NCI-H1694 (cell line): ENCODE data around the gene NOPCHAP1.
A peak's percentile ranks its signal among the peaks of the same experiment; 100 is the strongest.
"Not testable (repeated sequence)": the region's sequence is repeated elsewhere in the genome, so short reads cannot be mapped to it uniquely, and the experiment has no call there.

Experiments used
- DNase-seq: peaks from one replicate; lab custom pipeline; 2025; lab: John Stamatoyannopoulos, UW

NOPCHAP1 gene

GRCh38 chr12:104986022-104986941, at the start of gene NOPCHAP1:
Gene NOPCHAP1 (plus strand): TSS chr12:104986316. CDS start chr12:104986353, 37 bp downstream.
- peak; percentile 85 for DNase-seq

- no peak for DNase-seq
Measured at GRCh38 chr12:104938371-104938770, 47.7 kb upstream of the NOPCHAP1 start.

- no peak for DNase-seq
Measured at GRCh38 chr12:104939089-104939488, 47.0 kb upstream of the NOPCHAP1 start.

- no peak for DNase-seq
Measured at GRCh38 chr12:104941454-104941853, 44.7 kb upstream of the NOPCHAP1 start.

GRCh38 chr12:104942075-104942474, 44.0 kb upstream of the NOPCHAP1 start:
- DNase-seq = no peak

- not testable (repeated sequence) for DNase-seq
Measured at GRCh38 chr12:104943401-104943800, 42.7 kb upstream of the NOPCHAP1 start.

- DNase-seq = no peak
Measured at GRCh38 chr12:104944252-104944651, 41.9 kb upstream of the NOPCHAP1 start.

- not testable (repeated sequence) for DNase-seq
Measured at GRCh38 chr12:104948716-104949115, 37.4 kb upstream of the NOPCHAP1 start.

- DNase-seq = no peak
Measured at GRCh38 chr12:104951759-104952509, 34.2 kb upstream of the NOPCHAP1 start.

GRCh38 chr12:104952816-104953215, 33.3 kb upstream of the NOPCHAP1 start:
- no peak for DNase-seq

GRCh38 chr12:104953323-104953722, 32.8 kb upstream of the NOPCHAP1 start:
- no peak for DNase-seq

GRCh38 chr12:104955703-104956102, 30.4 kb upstream of the NOPCHAP1 start:
- DNase-seq = no peak

- no peak for DNase-seq
Measured at GRCh38 chr12:104956870-104957718, 29.0 kb upstream of the NOPCHAP1 start.

GRCh38 chr12:104957719-104958000, 28.5 kb upstream of the NOPCHAP1 start:
- DNase-seq = no peak

- peak; percentile 24 for DNase-seq
Measured at GRCh38 chr12:104958001-104958804, 27.9 kb upstream of the NOPCHAP1 start, which contains the start of gene SLC41A2. Gene SLC41A2 (minus strand): TSS chr12:104958290. CDS start chr12:104928527, 29,763 bp downstream.

- DNase-seq = peak; percentile 7
Measured at GRCh38 chr12:104958805-104959334, 27.2 kb upstream of the NOPCHAP1 start.

GRCh38 chr12:104959335-104959841, 26.7 kb upstream of the NOPCHAP1 start:
- DNase-seq = no peak

- no peak for DNase-seq
Measured at GRCh38 chr12:104960464-104960863, 25.7 kb upstream of the NOPCHAP1 start.

GRCh38 chr12:104963757-104964156, 22.4 kb upstream of the NOPCHAP1 start:
- no peak for DNase-seq

- no peak for DNase-seq
Measured at GRCh38 chr12:104964167-104964855, 21.8 kb upstream of the NOPCHAP1 start.
